Neural progenitor cell (in vitro differentiated cells): ENCODE data around the gene MSANTD2. TPM values are rescaled to one million over a fixed set of nuclear protein-coding genes. Genes with fewer than 3 reads are reported as not detected.
A peak's percentile ranks its signal among the peaks of the same experiment; 100 is the strongest.

ENCODE experiments used
- DNase-seq: peaks from one replicate; pipeline ENCODE4 v3.0.0-alpha.2; 2016; ENCODE audit warnings: low spot score
- H2AFZ ChIP-seq: fragments of 200-600 bp; sonication (generic); replicated peaks from 2 replicates; pipeline ENCODE4 v1.6.1; 2016; ENCODE audit warnings: antibody characterized with exemption
- H3F3A ChIP-seq: fragments of 200-600 bp; sonication (generic); 2 replicates; pipeline ENCODE4 v1.6.1; 2016; ENCODE audit warnings: antibody characterized with exemption, low read depth
- H3K27ac ChIP-seq: fragments of 200-600 bp; sonication (generic); 2 replicates; pipeline ENCODE4 v1.5.1; 2016; ENCODE audit warnings: mild to moderate bottlenecking
- H3K27me3 ChIP-seq: fragments of 200-600 bp; sonication (generic); 2 replicates; pipeline ENCODE4 v1.6.1; 2016; ENCODE audit warnings: mild to moderate bottlenecking, moderate library complexity
- H3K36me3 ChIP-seq: fragments of 200-600 bp; sonication (generic); 2 replicates; pipeline ENCODE4 v1.5.1; 2016
- H3K4me1 ChIP-seq: fragments of 200-600 bp; sonication (generic); 2 replicates; pipeline ENCODE4 v1.6.1; 2016; ENCODE audit warnings: mixed run types
- H3K4me2 ChIP-seq: fragments of 200-600 bp; sonication (generic); 2 replicates; pipeline ENCODE4 v1.6.1; 2016
- H3K4me3 ChIP-seq: fragments of 200-600 bp; sonication (generic); 2 replicates; pipeline ENCODE4 v1.5.1; 2016
- H3K79me2 ChIP-seq: fragments of 200-600 bp; sonication (generic); 2 replicates; pipeline ENCODE4 v1.6.1; 2016; ENCODE audit warnings: low read depth
- H3K9ac ChIP-seq: fragments of 200-600 bp; sonication (generic); 2 replicates; pipeline ENCODE4 v1.6.1; 2016
- H3K9me3 ChIP-seq: fragments of 200-600 bp; sonication (generic); 2 replicates; pipeline ENCODE4 v1.5.1; 2016; ENCODE audit warnings: low read depth
- H4K20me1 ChIP-seq: fragments of 200-600 bp; sonication (generic); 2 replicates; pipeline ENCODE4 v1.6.1; 2016; ENCODE audit warnings: low read depth
- H3K27ac Mint-ChIP-seq: 3 replicates; pipeline ENCODE4 v1.8.0; 2021; ENCODE audit warnings: mixed read lengths
- H3K27me3 Mint-ChIP-seq: 2 replicates; pipeline ENCODE4 v1.8.0; 2022; ENCODE audit warnings: low read depth, mild to moderate bottlenecking, inconsistent platforms, moderate library complexity, mixed read lengths; ENCODE audit not compliant: insufficient read depth
- H3K36me3 Mint-ChIP-seq: 3 replicates; pipeline ENCODE4 v1.8.0; 2021; ENCODE audit warnings: mixed read lengths
- H3K4me1 Mint-ChIP-seq: 3 replicates; pipeline ENCODE4 v1.8.0; 2021; ENCODE audit warnings: mixed read lengths
- H3K4me3 Mint-ChIP-seq: 3 replicates; pipeline ENCODE4 v1.8.0; 2021; ENCODE audit warnings: mild to moderate bottlenecking, moderate library complexity, mixed read lengths
- H3K9me3 Mint-ChIP-seq: 3 replicates; pipeline ENCODE4 v1.8.0; 2020; ENCODE audit warnings: mixed read lengths
- EZH2 ChIP-seq: fragments of 200-600 bp; sonication (generic); IDR thresholded peaks from 2 replicates; pipeline ENCODE4 v1.6.1; 2017; ENCODE audit warnings: antibody characterized with exemption, mild to moderate bottlenecking, moderate library complexity
- EZH2phosphoT487 ChIP-seq: fragments of 200-600 bp; sonication (generic); IDR thresholded peaks from 2 replicates; pipeline ENCODE4 v1.6.1; 2017; ENCODE audit warnings: antibody characterized with exemption
- total RNA-seq: library from RNA; depleted of rRNA; stranded (reverse); fragments of >200 nt; gene quantifications from 2 replicates; pipeline ENCODE4 v1.2.3, GENCODE V29; 2015; ENCODE audit warnings: low replicate concordance
- TF ChIP-seq, protein P1 (sequence below): fragments of 200-600 bp; sonication (generic); IDR thresholded peaks from 2 replicates; pipeline ENCODE4 v1.5.1; 2017; ENCODE audit warnings: antibody characterized with exemption, mild to moderate bottlenecking

MSANTD2 gene
- total RNA-seq, 1 donor from 2014 or later: 41.9 TPM

GRCh38 chr11:124742555-124742954 lies 57.7 kb downstream of the MSANTD2 start:
- Histone ChIP-seq H3K4me2 (no peak overlapping the region), H2AFZ (no peak overlapping the region), H3K9me3 (no peaks in the 10 kb centered on the region), H3K4me1 (peaks cover 34% of the 10 kb centered on the region), H3K9ac (no peak overlapping the region), H3K4me3 (no peak overlapping the region), H3K36me3 (no peaks in the 10 kb centered on the region), H3K27me3 (peaks cover 97% of the 10 kb centered on the region), H3K79me2 (no peaks in the 10 kb centered on the region), H3K27ac (no peak overlapping the region), H4K20me1 (peaks cover 36% of the 10 kb centered on the region), H3F3A (peaks cover 24% of the 10 kb centered on the region)
- H3K9me3 Mint-ChIP-seq: peaks cover 20% of the 10 kb centered on the region
- H3K4me3 Mint-ChIP-seq: no peak overlapping the region
- peaks cover 45% of the 10 kb centered on the region for H3K4me1 Mint-ChIP-seq
- peaks cover 23% of the 10 kb centered on the region for H3K36me3 Mint-ChIP-seq
- TF ChIP-seq EZH2: no peak
- H3K27ac Mint-ChIP-seq: no peak overlapping the region
- H3K27me3 Mint-ChIP-seq: peaks cover 50% of the 10 kb centered on the region
- DNase-seq: no peak

- peaks cover 15% of the 10 kb centered on the region for H3K36me3 Mint-ChIP-seq
- H3K27ac Mint-ChIP-seq: no peak overlapping the region
- peak; percentile 53 for DNase-seq
- peaks cover 30% of the 10 kb centered on the region for H3K27me3 Mint-ChIP-seq
- Histone ChIP-seq H3F3A (peaks cover 19% of the 10 kb centered on the region), H3K9ac (no peak overlapping the region), H3K79me2 (no peaks in the 10 kb centered on the region), H3K27me3 (peaks cover 96% of the 10 kb centered on the region), H3K27ac (no peak overlapping the region), H2AFZ (peak overlapping the region; percentile 78), H3K4me3 (peak overlapping the region; percentile 69), H3K36me3 (no peaks in the 10 kb centered on the region), H3K4me1 (peaks cover 27% of the 10 kb centered on the region), H3K4me2 (peak overlapping the region; percentile 91), H3K9me3 (no peaks in the 10 kb centered on the region), H4K20me1 (peaks cover 36% of the 10 kb centered on the region)
- H3K4me1 Mint-ChIP-seq: peaks cover 42% of the 10 kb centered on the region
- TF ChIP-seq EZH2phosphoT487: no peak
- TF ChIP-seq, protein P1, sequence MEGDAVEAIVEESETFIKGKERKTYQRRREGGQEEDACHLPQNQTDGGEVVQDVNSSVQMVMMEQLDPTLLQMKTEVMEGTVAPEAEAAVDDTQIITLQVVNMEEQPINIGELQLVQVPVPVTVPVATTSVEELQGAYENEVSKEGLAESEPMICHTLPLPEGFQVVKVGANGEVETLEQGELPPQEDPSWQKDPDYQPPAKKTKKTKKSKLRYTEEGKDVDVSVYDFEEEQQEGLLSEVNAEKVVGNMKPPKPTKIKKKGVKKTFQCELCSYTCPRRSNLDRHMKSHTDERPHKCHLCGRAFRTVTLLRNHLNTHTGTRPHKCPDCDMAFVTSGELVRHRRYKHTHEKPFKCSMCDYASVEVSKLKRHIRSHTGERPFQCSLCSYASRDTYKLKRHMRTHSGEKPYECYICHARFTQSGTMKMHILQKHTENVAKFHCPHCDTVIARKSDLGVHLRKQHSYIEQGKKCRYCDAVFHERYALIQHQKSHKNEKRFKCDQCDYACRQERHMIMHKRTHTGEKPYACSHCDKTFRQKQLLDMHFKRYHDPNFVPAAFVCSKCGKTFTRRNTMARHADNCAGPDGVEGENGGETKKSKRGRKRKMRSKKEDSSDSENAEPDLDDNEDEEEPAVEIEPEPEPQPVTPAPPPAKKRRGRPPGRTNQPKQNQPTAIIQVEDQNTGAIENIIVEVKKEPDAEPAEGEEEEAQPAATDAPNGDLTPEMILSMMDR: peak; percentile 44
- H3K4me3 Mint-ChIP-seq: peak overlapping the region; percentile 89
- peaks cover 11% of the 10 kb centered on the region for H3K9me3 Mint-ChIP-seq
Measured at GRCh38 chr11:124740277-124740882, 59.8 kb downstream of the MSANTD2 start.

GRCh38 chr11:124739479-124740276 lies 60.5 kb downstream of the MSANTD2 start, which contains the start of gene NRGN:
TSS of gene NRGN (plus strand) at chr11:124739942. CDS start at chr11:124740085, 143 bp downstream.
- TF ChIP-seq EZH2: peak; percentile 28
- TF ChIP-seq, protein P1: no peak
- H3K9ac ChIP-seq: no peak within 1 kb of the TSS

More at GRCh38 chr11:124739479-124740276, 60.5 kb downstream of the MSANTD2 start, which contains the start of gene NRGN:
- DNase-seq: peak; percentile 98
- H3K4me1 ChIP-seq: peaks cover 24% of the 10 kb centered on the region
- Mint-ChIP-seq H3K9me3 (peaks cover 8% of the 10 kb centered on the region), H3K4me3 (peak within 1 kb of the TSS; percentile 89), H3K4me1 (peaks cover 40% of the 10 kb centered on the region), H3K36me3 (peaks cover 10% of the 10 kb centered on the region), H3K27ac (peak within 1 kb of the TSS; percentile 29), H3K27me3 (peaks cover 23% of the 10 kb centered on the region)
- peaks cover 30% of the 10 kb centered on the region for H4K20me1 ChIP-seq
- H3K4me3 ChIP-seq: peak within 1 kb of the TSS; percentile 69
- peak within 1 kb of the TSS; percentile 82 for H2AFZ ChIP-seq
- H3K4me2 ChIP-seq: peak within 1 kb of the TSS; percentile 91
- H3K79me2 ChIP-seq: no peaks in the 10 kb centered on the region
- no peaks in the 10 kb centered on the region for H3K9me3 ChIP-seq
- H3F3A ChIP-seq: peaks cover 19% of the 10 kb centered on the region
- no peak within 1 kb of the TSS for H3K27ac ChIP-seq
- no peaks in the 10 kb centered on the region for H3K36me3 ChIP-seq
- peaks cover 96% of the 10 kb centered on the region for H3K27me3 ChIP-seq
